Measurements from ENCODE around the gene ITGA11.

- TF ChIP-seq CTCF (IDR thresholded peaks at IDR 0.05) = no peak
- TF ChIP-seq POLR2A (IDR thresholded peaks at IDR 0.05) = no peak
These were observed 71.2 kb downstream of the ITGA11 start for GRCh38 chr15:68360721-68361120.
